Psoas muscle (tissue), 8 donors: ENCODE data around the gene SLTM. TPM values are rescaled to one million over a fixed set of nuclear protein-coding genes. Genes with fewer than 3 reads are reported as not detected.
"Not testable (repeated sequence)": the region's sequence is repeated elsewhere in the genome, so short reads cannot be mapped to it uniquely, and the experiment has no call there.

ENCODE experiments used
- ATAC-seq, 4 donors: fragments of 200-7000 bp; cut with Tn5 transposase; one replicate each; pipeline ENCODE4 v1.9.1; 2020; ENCODE audit warnings: moderate library complexity in 3 of 4, mild to moderate bottlenecking in 2 of 4
- DNase-seq, 2 donors: peaks; one replicate each; pipeline ENCODE4 v3.0.0-alpha.2; 2020
- H3K27ac ChIP-seq: fragments of 200-600 bp; one replicate; pipeline ENCODE4 v1.8.0; 2022
- H3K27me3 ChIP-seq, 3 donors: fragments of 200-600 bp in 1 of 3; one replicate each; pipeline versions ENCODE4 v1.6.1 to v1.8.0; 2013 to 2022; ENCODE audit warnings: low read length in 2 of 3, mild to moderate bottlenecking in 2 of 3, moderate library complexity in 1 of 3; ENCODE audit not compliant: insufficient read depth in 3 of 3
- H3K36me3 ChIP-seq, 2 donors: fragments of 200-600 bp in 1 of 2; one replicate each; pipeline versions ENCODE4 v1.6.1 to v1.8.0; 2013 to 2022; ENCODE audit warnings: low read depth in 1 of 2, mild to moderate bottlenecking in 1 of 2, moderate library complexity in 1 of 2; ENCODE audit not compliant: insufficient read depth in 1 of 2
- H3K4me1 ChIP-seq: fragments of 200-600 bp; one replicate; pipeline ENCODE4 v1.8.0; 2022
- H3K4me3 ChIP-seq: fragments of 200-600 bp; one replicate; pipeline ENCODE4 v1.8.0; 2022; ENCODE audit warnings: mild to moderate bottlenecking
- H3K9me3 ChIP-seq: fragments of 200-600 bp; one replicate; pipeline ENCODE4 v1.8.0; 2022
- WGBS, 3 donors: extraction: QIAGEN DNeasy Blood & Tissue Kit; methylation state at CpG; one replicate each; pipeline versions ENCODE4 v1.1.6 to v1.1.7; 2013; 5-methylcytosine and 5-hydroxymethylcytosine counted together
- intact Hi-C, 2 donors: fragments of 100-400 bp; cut with DNase I; formaldehyde crosslinking; loops; one replicate each; pipeline versions ENCODE4 v1.11.0 to v1.14.2; 2022
- polyA plus RNA-seq, 3 donors: library from polyadenylated mRNA; stranded (reverse); fragments of 200-250 nt; gene quantifications; one replicate each; pipeline ENCODE4 v1.2.3, GENCODE V29; 2013
- total RNA-seq, 4 donors: library from RNA; stranded (reverse); fragmentation: NEBNext Ultra II Directional in 2 of 4; extraction: Animal tissue kit (Norgen Biotek cat#: 25700) in 2 of 4; gene quantifications; one replicate each; pipeline versions ENCODE4 v1.2.1 to v1.2.4, GENCODE V29; 2021 to 2023
- TF ChIP-seq, protein P1 (sequence below): fragments of 200-600 bp; IDR thresholded peaks from one replicate; pipeline ENCODE4 v1.8.0; 2022; ENCODE audit warnings: antibody characterized with exemption
- donor health status: healthy with polysubstance abuse.
- donor health status: DM: no; HTN: no; CAD: no; lungs with moderate emphysema.
- donor health status: Bipolar disorder and iron deficiency.
- donor health status: healthy.
- donor health status: DM: yes; HTN: yes; CAD: no.
- donor health status: DM: no; HTN: no; CAD: no.
- donor health status: DM: no; HTN: no; CAD: no.
- donor health status: DM: yes; HTN: yes; CAD: no.

The SLTM gene
- total and polyA plus RNA-seq, 7 donors: 32.6 to 67.4 (median 42.9) TPM

DNA sequence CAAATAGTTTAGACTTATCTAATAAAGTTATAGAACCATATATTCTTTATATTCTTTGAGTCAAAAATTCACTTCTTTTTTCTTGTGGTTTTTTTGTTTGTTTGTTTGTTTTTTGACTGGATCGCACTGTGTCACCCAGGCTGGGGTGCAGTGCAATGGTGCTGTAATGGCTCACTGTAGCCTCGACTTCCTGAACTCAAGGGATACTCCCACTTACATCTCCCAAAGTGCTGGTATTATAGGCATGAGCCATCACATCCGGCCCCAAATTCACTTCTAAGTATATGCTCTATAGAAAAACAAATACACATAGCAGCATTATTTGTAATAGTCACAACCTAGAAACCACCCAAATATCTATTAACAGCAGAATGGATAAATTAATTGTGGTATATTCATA, 13.7 kb upstream of the SLTM start:
- WGBS, 3 donors: 80 to 86% (median 81%) methylated on average over 3 of the region's 3 CpGs
- intact Hi-C loops: no loop called here

DNA sequence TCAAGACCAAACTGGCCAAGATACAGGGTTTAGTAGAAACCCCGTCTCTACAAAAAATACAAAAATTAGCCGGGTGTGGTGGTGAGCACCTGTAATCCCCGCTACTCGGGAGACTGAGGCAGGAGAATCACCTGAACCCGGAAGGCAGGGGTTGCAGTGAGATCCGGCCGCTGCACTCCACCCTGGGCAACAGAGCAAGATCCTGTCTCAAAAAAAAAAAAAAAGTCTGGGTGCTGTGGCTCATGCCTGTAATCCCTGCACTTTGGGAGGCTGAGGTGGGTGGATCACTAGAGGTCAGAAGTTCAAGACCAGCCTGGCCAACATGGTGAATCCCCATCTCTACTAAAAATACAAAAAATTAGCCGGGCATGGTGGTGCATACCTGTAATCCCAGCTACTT, 1.5 kb upstream of the SLTM start:
- not testable (repeated sequence) for H3K27me3 ChIP-seq, ATAC-seq, DNase-seq, H3K9me3 ChIP-seq, H3K36me3 ChIP-seq, H3K4me3 ChIP-seq
- H3K27ac ChIP-seq: peak overlapping the region; percentile 99
- intact Hi-C loops: loop anchor here in 1 of 2 donors (10.0 kb wide), 1 partner anchor 690 kb away; no protein-coding TSS in a partner anchor
- H3K4me1 ChIP-seq: peaks cover 22% of the 10 kb centered on the region
- WGBS, 3 donors: 95 to 96% (median 96%) methylated on average over 8 of the region's 8 CpGs

More for the DNA sequence above, 13.7 kb upstream of the SLTM start:
- Histone ChIP-seq H3K27ac (no peak overlapping the region), H3K9me3 (no peaks in the 10 kb centered on the region), H3K27me3 (no peaks in the 10 kb centered on the region), H3K36me3 (no peaks in the 10 kb centered on the region), H3K4me3 (no peak overlapping the region), H3K4me1 (no peaks in the 10 kb centered on the region)
- no peak for ATAC-seq
- TF ChIP-seq, protein P1, sequence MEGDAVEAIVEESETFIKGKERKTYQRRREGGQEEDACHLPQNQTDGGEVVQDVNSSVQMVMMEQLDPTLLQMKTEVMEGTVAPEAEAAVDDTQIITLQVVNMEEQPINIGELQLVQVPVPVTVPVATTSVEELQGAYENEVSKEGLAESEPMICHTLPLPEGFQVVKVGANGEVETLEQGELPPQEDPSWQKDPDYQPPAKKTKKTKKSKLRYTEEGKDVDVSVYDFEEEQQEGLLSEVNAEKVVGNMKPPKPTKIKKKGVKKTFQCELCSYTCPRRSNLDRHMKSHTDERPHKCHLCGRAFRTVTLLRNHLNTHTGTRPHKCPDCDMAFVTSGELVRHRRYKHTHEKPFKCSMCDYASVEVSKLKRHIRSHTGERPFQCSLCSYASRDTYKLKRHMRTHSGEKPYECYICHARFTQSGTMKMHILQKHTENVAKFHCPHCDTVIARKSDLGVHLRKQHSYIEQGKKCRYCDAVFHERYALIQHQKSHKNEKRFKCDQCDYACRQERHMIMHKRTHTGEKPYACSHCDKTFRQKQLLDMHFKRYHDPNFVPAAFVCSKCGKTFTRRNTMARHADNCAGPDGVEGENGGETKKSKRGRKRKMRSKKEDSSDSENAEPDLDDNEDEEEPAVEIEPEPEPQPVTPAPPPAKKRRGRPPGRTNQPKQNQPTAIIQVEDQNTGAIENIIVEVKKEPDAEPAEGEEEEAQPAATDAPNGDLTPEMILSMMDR: no peak
- DNase-seq: no peak

DNA sequence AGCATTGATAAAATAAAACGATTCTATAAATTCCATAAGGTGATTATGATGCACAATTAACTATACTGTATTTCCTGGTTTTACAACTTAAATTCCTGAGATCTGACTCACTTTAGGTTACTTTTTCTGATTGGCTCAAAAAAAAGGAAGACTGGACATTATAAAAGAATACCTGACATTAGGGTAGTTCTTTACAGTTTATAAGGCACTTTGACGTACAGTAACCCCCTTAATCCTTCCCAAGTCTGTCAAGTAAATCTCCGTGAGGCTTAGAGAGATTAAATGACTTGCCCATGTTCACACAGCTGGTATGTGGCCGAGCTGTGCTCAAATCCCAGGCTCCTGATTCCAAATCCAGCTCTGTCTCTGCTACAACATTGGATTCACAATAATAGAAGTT, 1.0 kb upstream of the SLTM start:
- Histone ChIP-seq H3K4me3 (peak overlapping the region; percentile 93), H3K27ac (peak overlapping the region; percentile 99), H3K27me3 (no peaks in the 10 kb centered on the region), H3K4me1 (peaks cover 23% of the 10 kb centered on the region), H3K36me3 (peaks cover 0 to 5% of the 10 kb centered on the region in 2 donors), H3K9me3 (no peaks in the 10 kb centered on the region)
- intact Hi-C loops: loop anchor here in 1 of 2 donors (10.0 kb wide), 1 partner anchor 690 kb away; no protein-coding TSS in a partner anchor
- DNase-seq (no peak), ATAC-seq (no peak)
- TF ChIP-seq, protein P1: no peak
- 41 to 61% (median 41%) methylated on average over 4 of the region's 4 CpGs for WGBS, 3 donors

DNA sequence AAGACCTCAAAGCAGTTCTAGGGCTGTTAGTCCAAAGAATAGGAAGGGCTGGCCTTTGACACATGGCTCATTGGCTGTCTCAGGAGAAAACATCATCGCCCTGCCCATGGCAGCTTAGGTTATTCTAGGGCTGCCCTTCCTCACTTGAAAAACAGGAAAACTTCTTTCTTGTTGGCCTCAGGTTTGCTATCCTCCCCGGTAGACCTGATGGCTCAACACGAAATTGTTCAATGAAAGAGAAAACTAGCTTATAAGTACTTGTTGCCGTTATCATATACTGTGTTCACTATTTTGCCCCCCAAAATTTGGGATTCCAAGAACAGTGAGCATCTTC, 602 bp upstream of the SLTM start:
- peak overlapping the region; percentile 99 for H3K27ac ChIP-seq
- intact Hi-C loops: loop anchor here in 1 of 2 donors (10.0 kb wide), 1 partner anchor 689 kb away; no protein-coding TSS in a partner anchor
- H3K4me1 ChIP-seq: peaks cover 23% of the 10 kb centered on the region
- H3K36me3 ChIP-seq: peaks cover 0 to 10% of the 10 kb centered on the region in 2 donors
- H3K4me3 ChIP-seq: peak overlapping the region; percentile 93
- no peak for DNase-seq
- no peaks in the 10 kb centered on the region for H3K9me3 ChIP-seq
- peak in 1 of 4 donors; percentile 14 for ATAC-seq
- TF ChIP-seq, protein P1: no peak
- no peaks in the 10 kb centered on the region for H3K27me3 ChIP-seq
- 18 to 21% (median 20%) methylated on average over 4 of the region's 4 CpGs for WGBS, 3 donors

DNA sequence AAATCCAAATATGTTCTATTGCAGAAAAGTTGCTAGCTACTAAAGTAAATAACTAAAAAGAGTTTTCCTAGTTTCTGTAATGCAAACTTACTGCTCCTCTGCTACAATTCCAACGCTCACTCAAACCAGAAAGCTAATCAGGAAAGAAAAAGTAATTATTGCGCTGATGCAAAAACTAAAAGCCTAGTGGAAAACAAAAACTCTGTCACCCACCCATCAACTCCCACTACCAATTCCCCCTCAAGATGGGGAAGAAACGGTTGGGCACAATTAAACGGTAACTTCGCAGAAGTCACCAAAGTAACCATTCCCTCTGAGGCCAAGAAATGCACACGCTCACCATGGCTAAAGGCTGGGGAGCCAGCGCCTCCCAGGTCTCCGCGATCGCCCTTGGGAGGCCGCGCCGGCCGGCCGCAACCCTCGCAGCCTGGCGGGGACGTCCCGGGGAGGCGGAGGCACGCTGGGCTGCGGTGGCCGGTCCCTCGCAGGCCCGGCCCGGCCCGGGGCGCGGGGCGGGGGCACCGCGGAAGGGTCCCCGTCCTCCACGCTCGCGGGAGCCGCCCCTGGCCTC, 684 bp downstream of the SLTM start:
- Histone ChIP-seq H3K9me3 (no peaks in the 10 kb centered on the region), H3K4me3 (peak overlapping the region; percentile 93), H3K27ac (peak overlapping the region; percentile 99), H3K36me3 (peaks cover 0 to 22% of the 10 kb centered on the region in 2 donors), H3K27me3 (no peaks in the 10 kb centered on the region), H3K4me1 (peaks cover 23% of the 10 kb centered on the region)
- intact Hi-C loops: loop anchor here in 1 of 2 donors (10.0 kb wide), 1 partner anchor 688 kb away; no protein-coding TSS in a partner anchor
- peak in 3 of 4 donors; percentile 41 to 61 (median 55) for ATAC-seq
- DNase-seq: no peak
- TF ChIP-seq, protein P1: no peak
- WGBS, 3 donors: 0 to 1% (median 1%) methylated on average over 23 to 37 of the region's 37 CpGs
